HG02973 (cell line): ENCODE data around the gene CTAGE9.
"Not testable (repeated sequence)": the region's sequence is repeated elsewhere in the genome, so short reads cannot be mapped to it uniquely, and the experiment has no call there.

Experiments
- ATAC-seq: cut with Tn5 transposase; IDR thresholded peaks from one replicate; pipeline ENCODE4 v1.9.1; 2021; ENCODE audit warnings: moderate library complexity; ENCODE audit not compliant: unreplicated experiment

CTAGE9 gene

DNA sequence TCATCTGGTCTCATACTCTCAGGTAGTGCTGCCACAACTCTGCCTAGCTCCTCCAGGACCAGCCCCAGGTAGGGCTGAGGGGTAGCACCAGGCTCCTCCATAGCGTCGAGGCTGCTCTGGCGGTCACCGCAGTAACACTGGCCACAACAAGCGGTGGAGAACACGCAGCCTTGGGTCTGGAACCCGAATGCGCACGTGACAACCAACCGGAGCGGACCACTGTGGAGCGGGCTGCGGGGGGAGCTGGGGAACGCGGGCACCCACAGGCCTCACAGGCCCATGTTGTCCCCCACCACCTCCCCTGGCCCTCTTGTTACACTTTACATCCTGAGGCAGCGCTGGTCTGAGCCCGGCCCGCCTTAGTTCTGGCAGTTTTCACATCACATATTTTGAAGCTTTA lies at the start of gene CTAGE9:
CTAGE9 (minus strand) TSS at position 101 of the 400 bp plus-strand sequence; CDS start at position 101, 0 bp downstream.
- ATAC-seq = not testable (repeated sequence)

DNA sequence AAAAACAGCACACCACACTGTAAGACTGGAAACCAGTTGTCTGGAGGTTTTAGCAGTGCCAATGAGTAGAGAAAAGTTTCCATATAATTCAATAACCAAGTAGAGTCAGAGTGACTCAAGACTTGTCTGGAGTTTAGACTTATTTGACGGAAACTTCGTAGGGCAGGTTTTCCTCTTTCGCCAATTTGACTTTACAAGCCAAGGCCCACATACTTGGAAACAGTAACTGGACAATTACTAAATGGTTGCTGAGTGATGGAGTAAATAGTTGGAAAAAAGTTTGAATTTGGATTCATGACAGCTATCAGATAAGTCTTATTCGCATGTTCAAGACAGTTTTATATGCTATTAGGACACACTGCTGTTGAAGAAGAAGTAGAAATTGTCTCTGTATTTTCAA lies 48.1 kb upstream of the CTAGE9 start:
- no peak for ATAC-seq

GRCh38 chr6:131756039-131756438 lies 45.2 kb upstream of the CTAGE9 start:
- ATAC-seq = no peak

DNA sequence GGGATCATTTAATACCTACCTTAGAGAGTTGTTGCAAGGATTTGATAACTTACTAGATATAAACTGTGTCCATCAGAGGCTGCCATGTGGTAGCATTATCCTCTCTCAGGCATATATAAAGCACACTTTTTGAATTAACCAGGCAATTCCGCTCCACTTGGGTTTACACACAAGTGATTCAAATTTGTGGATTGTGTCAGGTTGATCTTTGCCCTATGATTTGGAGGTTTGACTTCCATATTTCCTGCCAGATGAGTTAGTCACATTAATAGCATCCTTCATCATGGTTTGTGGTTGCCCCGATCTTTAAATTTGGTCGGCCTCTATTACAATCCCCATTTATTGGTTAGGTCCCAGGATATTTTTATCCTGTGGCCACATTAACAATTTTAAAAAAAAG lies 44.8 kb upstream of the CTAGE9 start:
- ATAC-seq = no peak

- no peak for ATAC-seq
Observed at GRCh38 chr6:131754715-131755567, 44.1 kb upstream of the CTAGE9 start.

DNA sequence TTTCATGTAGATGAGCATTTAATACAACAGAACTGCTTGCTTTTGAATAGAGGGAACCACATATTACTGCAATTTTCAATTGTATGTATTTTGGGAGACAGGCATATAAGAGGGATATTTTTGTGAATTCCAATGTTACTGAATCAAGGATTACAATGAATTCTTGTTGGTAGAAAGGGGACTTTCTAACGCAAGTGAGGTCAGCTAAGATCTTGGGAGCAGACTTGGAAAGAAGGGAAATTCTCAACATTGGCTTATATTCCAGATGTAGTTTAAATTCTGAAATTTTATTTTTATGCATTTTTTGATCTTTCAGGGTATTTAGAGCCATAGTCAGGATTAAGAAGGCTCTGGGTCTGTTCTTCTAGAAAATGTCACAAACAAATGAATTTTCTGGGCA lies 43.3 kb upstream of the CTAGE9 start:
- no peak for ATAC-seq

DNA sequence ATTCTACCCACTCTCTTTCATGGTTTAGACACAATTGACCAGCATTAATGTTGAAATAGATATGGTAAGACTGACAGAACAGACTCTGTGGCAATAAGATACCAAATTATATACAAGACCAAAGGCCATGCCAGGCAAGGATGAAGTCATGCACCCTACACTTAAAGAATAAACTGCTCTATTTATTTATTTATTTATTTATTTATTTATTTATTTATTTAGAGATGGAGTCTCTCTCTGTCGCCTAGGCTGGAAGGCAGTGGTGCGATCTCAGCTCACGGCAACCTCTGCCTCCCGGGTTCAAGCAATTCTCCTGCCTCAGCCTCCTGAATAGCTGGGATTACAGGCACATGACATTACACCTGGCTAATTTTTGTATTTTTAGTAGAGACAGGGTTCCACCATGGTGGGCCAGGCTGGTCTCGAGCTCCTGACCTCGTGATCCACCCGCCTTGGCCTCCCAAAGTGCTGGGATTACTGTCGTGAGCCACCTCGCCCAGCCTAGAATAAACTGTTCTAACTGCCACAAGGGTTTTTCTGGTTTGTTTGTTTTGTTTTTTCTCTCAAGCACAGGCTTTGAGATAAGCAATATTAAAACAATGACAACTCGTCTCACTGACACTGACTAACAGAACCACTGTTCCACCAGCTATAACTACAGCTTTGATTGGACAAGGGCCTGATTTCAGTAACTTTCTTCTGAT lies 40.3 kb upstream of the CTAGE9 start:
- not testable (repeated sequence) for ATAC-seq

GRCh38 chr6:131749023-131749422 lies 38.2 kb upstream of the CTAGE9 start:
- no peak for ATAC-seq

DNA sequence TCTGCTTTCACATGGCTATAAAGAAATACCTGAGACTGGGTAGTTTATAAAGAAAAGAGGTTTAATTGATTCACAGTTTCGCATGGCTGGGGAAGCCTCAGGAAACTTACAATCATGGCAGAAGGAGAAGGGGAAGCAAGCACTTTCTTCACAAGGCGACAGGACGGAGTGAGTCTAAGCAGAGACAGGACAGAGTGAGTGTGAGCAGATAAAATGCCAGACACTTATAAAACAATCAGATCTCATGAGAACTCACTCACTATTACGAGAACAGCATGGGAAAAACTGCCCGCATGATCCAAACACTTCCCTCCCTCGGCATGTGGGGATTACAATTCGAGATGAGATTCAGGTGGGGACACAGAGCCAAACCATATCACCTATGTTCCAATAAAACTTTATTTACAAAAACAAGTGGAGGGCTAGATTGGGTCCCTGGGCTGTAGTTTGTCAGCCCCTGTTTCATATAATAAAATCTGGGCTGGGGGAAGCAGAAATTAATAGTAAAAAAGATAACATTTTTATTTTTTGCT lies 37.1 kb upstream of the CTAGE9 start:
- no peak for ATAC-seq

DNA sequence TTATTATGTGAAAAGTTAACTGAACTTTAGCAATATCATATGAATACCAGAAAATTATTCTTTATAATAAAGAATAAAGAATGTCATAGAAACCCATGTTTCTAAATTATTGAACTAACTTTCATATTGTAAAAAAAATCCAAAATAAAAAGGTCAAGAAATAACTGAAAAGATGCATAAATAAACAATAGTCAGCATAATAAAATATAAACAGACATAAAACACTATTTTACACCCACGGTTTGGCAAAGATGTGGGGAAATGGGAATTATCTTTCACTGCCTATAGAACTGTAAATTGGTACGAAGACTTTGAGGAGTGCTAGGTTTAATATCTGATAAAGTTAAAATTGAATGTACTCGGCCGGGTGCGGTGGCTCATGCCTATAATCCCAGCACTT lies 34.7 kb upstream of the CTAGE9 start:
- no peak for ATAC-seq

- no peak for ATAC-seq
Observed at GRCh38 chr6:131744432-131745287, 33.8 kb upstream of the CTAGE9 start.

- ATAC-seq = no peak
Observed at GRCh38 chr6:131741688-131742393, 31.0 kb upstream of the CTAGE9 start.

DNA sequence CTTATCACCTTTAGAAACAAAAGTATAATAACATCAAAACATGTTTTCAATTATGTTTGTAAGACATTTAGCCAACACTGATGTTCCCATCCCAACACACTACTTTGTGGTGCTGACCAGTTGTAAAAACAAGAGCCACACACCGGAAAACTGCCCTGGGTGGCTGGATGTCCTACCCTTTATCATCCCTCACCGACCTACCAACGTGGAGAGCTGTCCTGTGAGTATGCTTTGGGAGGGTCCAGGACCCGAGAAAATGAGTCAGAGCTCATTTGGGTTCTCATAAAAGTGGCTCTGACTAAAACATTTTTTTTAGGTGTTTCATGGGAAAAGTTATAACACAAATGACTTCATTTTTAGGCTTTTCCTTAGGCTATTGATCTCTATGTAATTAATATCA lies 29.3 kb upstream of the CTAGE9 start:
- no peak for ATAC-seq

DNA sequence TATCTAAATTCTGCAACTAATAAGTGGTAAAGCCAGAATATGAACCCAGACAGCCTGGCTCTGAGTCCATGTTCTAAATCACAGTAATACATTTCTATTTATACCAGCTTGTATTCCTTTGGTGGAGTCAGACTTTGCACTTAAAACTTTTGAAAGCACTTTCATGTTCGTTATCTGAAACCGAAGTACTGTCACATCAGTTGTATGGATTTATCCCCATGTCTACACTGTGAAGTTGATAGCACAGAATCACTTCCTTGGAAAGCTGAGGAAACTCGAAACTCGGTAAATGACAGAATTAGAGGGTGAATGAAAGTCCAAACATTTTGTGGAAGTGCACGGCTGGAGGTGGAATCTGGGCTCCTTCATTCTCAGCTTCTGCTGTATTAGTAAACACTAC lies 28.3 kb upstream of the CTAGE9 start:
- no peak for ATAC-seq

GRCh38 chr6:131736811-131737210 lies 26.0 kb upstream of the CTAGE9 start:
- ATAC-seq = no peak

- no peak for ATAC-seq
Observed at GRCh38 chr6:131736003-131736596, 25.3 kb upstream of the CTAGE9 start.

DNA sequence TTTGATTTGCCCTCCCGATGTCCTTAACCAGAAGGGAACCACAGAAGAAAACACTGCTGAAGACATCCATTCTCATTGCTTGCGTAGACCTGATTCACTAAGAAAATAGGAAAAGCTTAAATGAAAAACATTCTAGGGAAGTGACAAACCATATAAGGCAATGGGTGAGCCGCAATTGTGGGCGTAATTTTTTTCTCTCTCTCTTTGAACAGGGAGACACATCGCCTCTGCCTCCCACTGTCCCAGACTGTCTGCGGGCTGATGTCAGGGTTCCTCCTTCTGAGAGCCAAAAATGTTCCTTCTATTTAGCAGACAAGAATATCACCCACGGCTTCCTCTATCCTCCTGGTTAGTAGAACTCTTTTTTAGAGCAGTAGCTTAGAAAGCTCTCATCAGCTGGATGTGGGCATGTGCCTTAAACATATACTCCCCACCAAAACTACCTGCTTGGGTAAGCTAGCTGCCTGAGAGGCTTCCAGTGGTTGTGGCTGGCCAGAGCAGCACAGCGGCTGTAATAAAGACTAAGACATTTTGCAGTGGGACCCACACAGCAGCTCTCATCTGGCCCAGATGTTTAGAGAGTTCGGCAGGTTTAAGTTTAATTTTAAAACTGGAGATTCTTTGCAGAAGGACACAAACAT lies 22.7 kb upstream of the CTAGE9 start:
- ATAC-seq = no peak

DNA sequence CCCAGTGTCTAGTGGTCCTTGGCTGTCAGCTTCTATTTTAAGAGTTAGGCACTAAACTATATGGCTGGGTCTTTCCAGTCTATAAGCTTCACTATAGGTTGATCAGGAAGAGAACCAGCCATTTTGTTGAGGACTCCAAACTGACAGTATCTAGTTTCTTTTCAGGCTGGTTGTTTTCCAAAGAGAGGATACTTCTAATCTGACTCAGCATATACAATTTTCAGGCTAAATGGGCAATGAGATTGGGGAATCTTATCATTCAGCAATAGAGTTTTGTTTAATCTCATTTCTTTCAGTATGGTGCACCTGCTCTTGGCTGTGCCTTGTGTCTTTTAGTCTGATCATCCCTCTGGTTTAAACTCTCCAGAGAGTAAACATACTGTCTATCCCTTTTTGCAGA lies 20.4 kb upstream of the CTAGE9 start:
- no peak for ATAC-seq

DNA sequence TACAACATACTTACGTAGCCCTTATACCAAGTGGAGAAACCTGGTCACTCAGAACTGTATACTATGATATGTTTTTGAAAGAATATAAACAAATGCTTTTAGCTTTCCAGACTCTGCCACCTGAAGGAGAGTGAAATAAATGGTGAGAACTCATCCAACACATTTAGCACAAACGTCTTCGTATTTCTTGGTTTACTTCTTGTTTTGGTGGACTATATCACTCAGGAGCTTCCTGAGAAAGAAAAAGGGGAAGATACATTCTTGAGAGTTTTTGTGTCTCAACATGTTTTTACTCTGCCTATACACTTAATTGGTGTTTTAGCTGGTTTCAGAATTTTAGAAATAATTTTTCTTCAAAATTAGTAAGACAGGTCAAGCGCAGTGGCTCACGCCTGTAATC lies 19.4 kb upstream of the CTAGE9 start:
- ATAC-seq = no peak

DNA sequence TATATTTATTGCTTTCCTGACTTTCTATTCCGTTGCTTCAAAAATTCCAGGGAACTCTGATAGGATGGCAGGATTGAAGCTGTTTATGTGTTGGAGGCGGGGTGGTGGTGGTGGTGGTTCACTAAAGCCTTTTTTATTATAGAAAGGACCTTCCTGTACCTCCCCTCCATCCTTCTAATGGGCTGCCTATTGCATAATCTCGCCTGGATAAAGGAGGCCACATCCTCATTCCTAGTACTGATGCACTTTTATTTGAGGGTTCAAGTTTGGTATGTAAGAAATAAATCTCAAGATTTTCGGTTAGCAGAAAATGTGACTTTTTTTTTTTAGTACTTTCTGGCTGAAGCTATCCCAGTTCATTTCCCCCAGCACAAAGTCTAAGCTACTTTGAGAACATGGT lies 18.7 kb upstream of the CTAGE9 start:
- ATAC-seq = no peak
